A549 (cell line): ENCODE data around the gene WNT1.

Experiments
- CBX2 ChIP-seq: fragments of 200-600 bp; sonication (generic); IDR thresholded peaks from 2 replicates; pipeline ENCODE4 v1.6.1; 2016; ENCODE audit warnings: low read depth, mild to moderate bottlenecking, borderline replicate concordance
- EHMT2 ChIP-seq: fragments of 200-600 bp; sonication (generic); IDR thresholded peaks from 2 replicates; pipeline ENCODE4 v1.6.1; 2016; ENCODE audit warnings: antibody characterized with exemption, low read depth, mild to moderate bottlenecking, moderate library complexity
- EP300 ChIP-seq, 2 experiments: fragments of >200 bp; sonication (Bioruptor Twin); formaldehyde crosslinking; IDR thresholded peaks; 2 replicates in 1 of 2; 3 replicates in 1 of 2; pipeline ENCODE4 v1.6.1; 2016 to 2017
- HEYL ChIP-seq: fragments of 250-450 bp; sonication (Bioruptor Pico); IDR thresholded peaks from 2 replicates; pipeline ENCODE4 v1.8.0; 2021; ENCODE audit warnings: mild to moderate bottlenecking, moderate library complexity
- NPAS2 ChIP-seq: fragments of 250-450 bp; sonication (Bioruptor Pico); IDR thresholded peaks from 2 replicates; pipeline ENCODE4 v1.8.0; 2022; ENCODE audit warnings: mild to moderate bottlenecking, moderate library complexity, borderline replicate concordance
- NR3C1 ChIP-seq: fragments of >200 bp; sonication (Bioruptor Twin); formaldehyde crosslinking; IDR thresholded peaks from 3 replicates; pipeline ENCODE4 v1.6.1; 2017
- POLR2A ChIP-seq: IDR thresholded peaks from 2 replicates; pipeline ENCODE4 v1.6.1; 2012; ENCODE audit warnings: mild to moderate bottlenecking, low read length
- SREBF2 ChIP-seq: fragments of 450-650 bp; IDR thresholded peaks from 2 replicates; pipeline ENCODE4 v1.6.1; 2014; ENCODE audit warnings: mild to moderate bottlenecking, moderate library complexity
- ZC3H11A ChIP-seq: fragments of 450-650 bp; IDR thresholded peaks from 2 replicates; pipeline ENCODE4 v1.6.1; 2014; ENCODE audit warnings: antibody characterized with exemption, mild to moderate bottlenecking
- TF ChIP-seq, protein P1 (sequence below): fragments of >200 bp; sonication (Bioruptor Twin); formaldehyde crosslinking; IDR thresholded peaks from 3 replicates; pipeline ENCODE4 v1.5.1; 2016
- TF ChIP-seq, protein P2 (sequence below): IDR thresholded peaks from 2 replicates; pipeline ENCODE4 v1.6.1; 2012
- TF ChIP-seq, protein P3 (sequence below): fragments of 450-650 bp; IDR thresholded peaks from 2 replicates; pipeline ENCODE4 v1.6.1; 2014; ENCODE audit warnings: antibody characterized with exemption
- TF ChIP-seq, protein P4 (sequence below): fragments of 200-600 bp; sonication (generic); IDR thresholded peaks from 2 replicates; pipeline ENCODE4 v1.6.1; 2016; ENCODE audit warnings: antibody characterized with exemption, mild to moderate bottlenecking, moderate library complexity

DNA sequence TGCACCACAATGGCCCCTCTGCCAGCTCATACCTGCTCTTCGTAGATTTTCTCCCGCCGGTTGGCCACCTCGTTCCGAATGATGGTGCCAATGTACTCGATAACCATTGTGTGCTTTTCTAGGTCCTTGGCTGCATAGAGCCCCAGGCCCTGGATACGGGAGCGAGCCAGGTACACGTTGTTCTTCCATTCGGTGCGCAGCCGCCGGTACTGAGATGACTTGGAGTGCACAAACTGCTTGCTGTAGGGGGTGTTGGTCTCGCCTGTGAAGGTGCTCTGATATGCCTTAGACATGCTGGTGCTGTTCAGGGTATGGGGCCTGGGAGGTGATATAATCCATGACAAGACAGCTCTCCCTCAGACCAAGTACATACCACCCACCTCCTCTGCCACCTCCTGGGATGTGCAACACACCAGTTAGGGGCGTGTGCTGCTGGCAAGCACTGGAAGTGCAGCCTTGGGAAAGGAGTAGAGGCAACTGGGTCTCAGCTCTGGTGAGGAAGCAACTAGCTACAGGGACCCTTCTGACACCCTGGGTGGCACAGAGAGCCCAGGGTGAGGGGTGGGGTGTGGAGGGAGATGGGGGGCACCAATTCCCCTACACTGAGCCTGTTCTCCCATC lies 44.5 kb downstream of the WNT1 start:
- TF ChIP-seq, protein P1, sequence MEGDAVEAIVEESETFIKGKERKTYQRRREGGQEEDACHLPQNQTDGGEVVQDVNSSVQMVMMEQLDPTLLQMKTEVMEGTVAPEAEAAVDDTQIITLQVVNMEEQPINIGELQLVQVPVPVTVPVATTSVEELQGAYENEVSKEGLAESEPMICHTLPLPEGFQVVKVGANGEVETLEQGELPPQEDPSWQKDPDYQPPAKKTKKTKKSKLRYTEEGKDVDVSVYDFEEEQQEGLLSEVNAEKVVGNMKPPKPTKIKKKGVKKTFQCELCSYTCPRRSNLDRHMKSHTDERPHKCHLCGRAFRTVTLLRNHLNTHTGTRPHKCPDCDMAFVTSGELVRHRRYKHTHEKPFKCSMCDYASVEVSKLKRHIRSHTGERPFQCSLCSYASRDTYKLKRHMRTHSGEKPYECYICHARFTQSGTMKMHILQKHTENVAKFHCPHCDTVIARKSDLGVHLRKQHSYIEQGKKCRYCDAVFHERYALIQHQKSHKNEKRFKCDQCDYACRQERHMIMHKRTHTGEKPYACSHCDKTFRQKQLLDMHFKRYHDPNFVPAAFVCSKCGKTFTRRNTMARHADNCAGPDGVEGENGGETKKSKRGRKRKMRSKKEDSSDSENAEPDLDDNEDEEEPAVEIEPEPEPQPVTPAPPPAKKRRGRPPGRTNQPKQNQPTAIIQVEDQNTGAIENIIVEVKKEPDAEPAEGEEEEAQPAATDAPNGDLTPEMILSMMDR, result no peak
- TF ChIP-seq POLR2A (no peak; the same call in 1 of the 2 replicates), NR3C1 (no peak), NPAS2 (no peak), CBX2 (no peak), EHMT2 (no peak), ZC3H11A (no peak), EP300 (IDR thresholded peaks at IDR 0.05) (no peak), SREBF2 (no peak), HEYL (CRISPR knock-in tag) (no peak)
- TF ChIP-seq, protein P2, sequence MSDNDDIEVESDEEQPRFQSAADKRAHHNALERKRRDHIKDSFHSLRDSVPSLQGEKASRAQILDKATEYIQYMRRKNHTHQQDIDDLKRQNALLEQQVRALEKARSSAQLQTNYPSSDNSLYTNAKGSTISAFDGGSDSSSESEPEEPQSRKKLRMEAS, result no peak
- TF ChIP-seq, protein P3, sequence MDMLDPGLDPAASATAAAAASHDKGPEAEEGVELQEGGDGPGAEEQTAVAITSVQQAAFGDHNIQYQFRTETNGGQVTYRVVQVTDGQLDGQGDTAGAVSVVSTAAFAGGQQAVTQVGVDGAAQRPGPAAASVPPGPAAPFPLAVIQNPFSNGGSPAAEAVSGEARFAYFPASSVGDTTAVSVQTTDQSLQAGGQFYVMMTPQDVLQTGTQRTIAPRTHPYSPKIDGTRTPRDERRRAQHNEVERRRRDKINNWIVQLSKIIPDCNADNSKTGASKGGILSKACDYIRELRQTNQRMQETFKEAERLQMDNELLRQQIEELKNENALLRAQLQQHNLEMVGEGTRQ, result no peak
- TF ChIP-seq, protein P4, sequence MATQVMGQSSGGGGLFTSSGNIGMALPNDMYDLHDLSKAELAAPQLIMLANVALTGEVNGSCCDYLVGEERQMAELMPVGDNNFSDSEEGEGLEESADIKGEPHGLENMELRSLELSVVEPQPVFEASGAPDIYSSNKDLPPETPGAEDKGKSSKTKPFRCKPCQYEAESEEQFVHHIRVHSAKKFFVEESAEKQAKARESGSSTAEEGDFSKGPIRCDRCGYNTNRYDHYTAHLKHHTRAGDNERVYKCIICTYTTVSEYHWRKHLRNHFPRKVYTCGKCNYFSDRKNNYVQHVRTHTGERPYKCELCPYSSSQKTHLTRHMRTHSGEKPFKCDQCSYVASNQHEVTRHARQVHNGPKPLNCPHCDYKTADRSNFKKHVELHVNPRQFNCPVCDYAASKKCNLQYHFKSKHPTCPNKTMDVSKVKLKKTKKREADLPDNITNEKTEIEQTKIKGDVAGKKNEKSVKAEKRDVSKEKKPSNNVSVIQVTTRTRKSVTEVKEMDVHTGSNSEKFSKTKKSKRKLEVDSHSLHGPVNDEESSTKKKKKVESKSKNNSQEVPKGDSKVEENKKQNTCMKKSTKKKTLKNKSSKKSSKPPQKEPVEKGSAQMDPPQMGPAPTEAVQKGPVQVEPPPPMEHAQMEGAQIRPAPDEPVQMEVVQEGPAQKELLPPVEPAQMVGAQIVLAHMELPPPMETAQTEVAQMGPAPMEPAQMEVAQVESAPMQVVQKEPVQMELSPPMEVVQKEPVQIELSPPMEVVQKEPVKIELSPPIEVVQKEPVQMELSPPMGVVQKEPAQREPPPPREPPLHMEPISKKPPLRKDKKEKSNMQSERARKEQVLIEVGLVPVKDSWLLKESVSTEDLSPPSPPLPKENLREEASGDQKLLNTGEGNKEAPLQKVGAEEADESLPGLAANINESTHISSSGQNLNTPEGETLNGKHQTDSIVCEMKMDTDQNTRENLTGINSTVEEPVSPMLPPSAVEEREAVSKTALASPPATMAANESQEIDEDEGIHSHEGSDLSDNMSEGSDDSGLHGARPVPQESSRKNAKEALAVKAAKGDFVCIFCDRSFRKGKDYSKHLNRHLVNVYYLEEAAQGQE, result no peak
